ENCODE measurements around the gene RPIA. TPM values are rescaled to one million over a fixed set of nuclear protein-coding genes. Genes with fewer than 3 reads are reported as not detected.
"Not testable (repeated sequence)": the region's sequence is repeated elsewhere in the genome, so short reads cannot be mapped to it uniquely, and the experiment has no call there.

RPIA gene
- total RNA-seq, 2 donors from 2014 or later, result 48.0 to 51.0 TPM

DNA sequence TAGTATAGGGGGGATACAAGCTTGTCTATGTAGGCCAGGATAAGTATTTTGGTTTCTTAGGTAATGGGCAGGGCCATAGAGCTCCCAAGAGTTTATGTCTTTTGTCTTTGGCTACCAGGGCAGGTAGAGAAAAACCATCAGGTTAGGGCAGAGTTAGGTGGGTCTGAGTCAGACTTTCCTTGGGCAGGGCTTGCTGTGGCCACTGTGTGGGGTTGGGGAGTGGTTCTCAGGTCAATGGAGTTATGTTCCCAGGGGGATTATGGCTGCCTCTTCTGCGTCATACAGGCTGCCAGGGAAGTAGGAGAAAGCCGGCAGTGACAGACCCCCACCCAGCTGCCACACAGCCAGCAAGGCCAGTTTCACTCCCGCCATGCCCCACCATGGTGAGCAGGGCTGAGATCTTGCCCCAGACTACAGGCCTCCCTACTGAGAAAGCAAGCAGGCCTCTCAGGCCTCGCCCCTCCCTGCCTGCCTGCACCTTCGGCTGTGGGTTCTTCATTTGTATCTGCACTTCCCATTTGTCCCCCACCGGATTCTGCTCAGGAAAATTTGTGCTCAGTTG is 55.5 kb downstream of the RPIA start:
- Mint-ChIP-seq H3K9me3 (peaks cover 13 to 20% of the 10 kb centered on the region in 2 donors), H3K36me3 (peaks cover 71 to 88% of the 10 kb centered on the region in 2 donors), H3K27ac (peak overlapping the region in 1 of 2 donors; percentile 66)
- ATAC-seq (no peak), DNase-seq (ENCODE audit: low spot score in 2 of 2) (no peak)

DNA sequence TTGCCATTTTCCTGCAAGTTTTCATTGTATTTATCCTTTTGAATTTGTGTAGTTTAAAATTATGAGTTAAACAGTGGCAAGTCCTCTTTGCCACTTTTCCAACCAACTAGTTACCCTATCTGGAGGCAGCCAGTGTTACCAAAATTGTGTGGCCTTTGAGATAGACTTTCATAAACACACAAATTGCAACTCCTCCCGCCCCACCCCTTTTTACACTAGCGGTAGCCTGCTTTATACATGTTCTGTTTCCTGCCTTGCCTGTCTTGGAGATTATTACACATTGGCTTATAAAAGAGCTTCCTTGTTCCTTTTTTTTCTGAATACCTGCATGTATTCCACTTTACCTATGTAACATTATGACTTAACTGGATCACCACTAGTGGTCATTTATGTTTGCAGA is 56.5 kb downstream of the RPIA start:
- Mint-ChIP-seq H3K9me3 (peaks cover 13 to 20% of the 10 kb centered on the region in 2 donors), H3K27ac (peak overlapping the region in 1 of 2 donors; percentile 53), H3K36me3 (peaks cover 66 to 88% of the 10 kb centered on the region in 2 donors)
- DNase-seq (ENCODE audit: low spot score in 2 of 2) (no peak), ATAC-seq (no peak)

DNA sequence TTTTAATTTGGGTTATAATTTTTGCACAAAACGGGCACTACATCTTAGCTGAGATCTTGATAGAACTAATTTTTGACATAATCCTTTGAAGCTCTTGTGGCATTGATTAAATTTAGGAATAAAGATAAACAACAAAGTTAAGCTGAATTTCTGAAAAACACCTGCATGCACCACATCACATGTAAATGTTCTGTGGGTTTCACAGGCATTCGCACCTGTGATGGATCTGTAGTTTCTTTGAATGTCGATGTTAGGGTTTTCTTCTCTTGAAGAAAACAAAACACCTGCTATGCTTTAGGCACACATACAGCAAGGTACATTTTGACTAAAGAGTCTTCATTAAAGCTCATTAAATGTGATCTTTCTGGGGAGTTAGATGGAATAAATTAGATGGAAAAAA is 60.3 kb downstream of the RPIA start:
- Mint-ChIP-seq H3K27ac (peak overlapping the region; percentile 16 to 67), H3K36me3 (peaks cover 37 to 85% of the 10 kb centered on the region in 2 donors), H3K9me3 (no peaks in the 10 kb centered on the region)
- DNase-seq (ENCODE audit: low spot score in 2 of 2) (no peak), ATAC-seq (no peak)

DNA sequence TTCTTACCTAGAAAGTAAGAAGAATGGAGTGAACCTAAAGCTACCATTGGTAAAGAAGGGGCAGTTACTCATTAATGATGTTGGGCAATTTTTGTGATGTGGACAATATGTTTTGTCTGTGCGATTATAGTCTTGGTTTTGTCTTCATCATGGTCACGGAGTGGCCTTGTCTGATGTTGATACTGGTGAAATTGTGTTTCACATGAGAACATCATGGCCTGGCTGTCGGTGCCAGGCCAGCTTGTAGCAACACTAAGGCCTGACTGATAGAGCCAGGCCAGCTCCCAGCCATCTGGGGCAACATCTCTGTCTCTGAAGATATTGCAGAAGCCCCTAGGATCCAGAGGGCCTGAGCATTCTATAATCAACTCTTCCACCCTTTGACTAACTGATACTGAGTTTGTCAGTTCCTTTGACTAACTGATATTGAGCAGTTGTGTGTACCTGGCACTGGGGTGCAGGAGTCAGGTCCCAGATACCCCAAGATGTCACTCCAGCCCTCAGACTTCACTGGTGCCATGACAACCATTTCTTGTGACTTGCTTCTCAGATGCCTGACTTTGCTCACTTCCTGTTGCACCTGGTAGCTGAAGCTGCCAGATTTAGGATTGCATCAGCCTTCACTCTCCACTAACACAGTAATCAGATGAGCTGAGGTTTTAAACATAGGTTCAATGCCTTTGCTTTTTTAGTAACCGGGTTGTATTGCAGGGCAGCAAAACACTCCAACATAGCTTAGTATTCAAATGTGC is 62.5 kb downstream of the RPIA start:
- Mint-ChIP-seq H3K9me3 (peaks cover 11 to 14% of the 10 kb centered on the region in 2 donors), H3K36me3 (peaks cover 37 to 89% of the 10 kb centered on the region in 2 donors), H3K27ac (peak overlapping the region; percentile 67 to 98)
- peak; percentile 84 to 93 for ATAC-seq
- DNase-seq (ENCODE audit: low spot score in 2 of 2), result no peak

DNA sequence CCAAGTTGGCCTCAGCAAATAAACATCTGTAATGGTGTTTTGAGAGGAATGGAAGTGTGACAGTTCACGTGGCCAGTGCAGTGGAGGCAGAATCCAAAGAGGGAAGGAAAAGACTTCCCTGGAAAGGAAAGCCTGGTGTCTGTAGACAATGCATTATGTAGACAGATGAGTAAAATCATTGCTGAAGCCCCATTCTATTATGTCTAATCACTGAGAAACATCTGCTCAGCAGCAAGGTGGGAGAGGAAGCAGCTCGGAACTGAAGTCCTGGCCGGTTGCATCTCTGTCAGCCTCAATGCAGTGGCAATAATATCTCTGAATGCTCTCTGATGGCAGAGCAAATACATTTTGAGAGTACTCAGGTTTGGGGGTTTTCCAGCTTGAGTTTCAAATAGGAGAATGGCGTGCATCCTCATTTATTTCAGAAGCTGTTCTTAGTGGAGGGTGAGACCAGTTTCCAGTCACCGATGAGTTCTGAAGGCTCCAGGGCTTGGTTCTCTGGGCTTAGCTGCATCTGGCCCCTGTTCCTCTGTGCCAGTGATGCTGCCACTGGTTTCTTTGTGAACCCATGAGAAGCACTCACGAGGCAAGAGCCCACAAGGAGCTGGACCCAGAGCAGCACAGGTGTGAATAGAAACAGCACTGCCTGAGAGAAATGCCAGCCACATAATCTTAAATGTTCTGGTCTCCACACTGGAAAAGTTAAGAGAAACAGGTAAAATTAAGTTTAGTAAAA is 63.3 kb downstream of the RPIA start:
- Mint-ChIP-seq H3K36me3 (peaks cover 36 to 87% of the 10 kb centered on the region in 2 donors), H3K9me3 (peaks cover 11 to 14% of the 10 kb centered on the region in 2 donors), H3K27ac (peak overlapping the region; percentile 67 to 98)
- ATAC-seq, result peak; percentile 15 to 30
- no peak for DNase-seq (ENCODE audit: low spot score in 2 of 2)

DNA sequence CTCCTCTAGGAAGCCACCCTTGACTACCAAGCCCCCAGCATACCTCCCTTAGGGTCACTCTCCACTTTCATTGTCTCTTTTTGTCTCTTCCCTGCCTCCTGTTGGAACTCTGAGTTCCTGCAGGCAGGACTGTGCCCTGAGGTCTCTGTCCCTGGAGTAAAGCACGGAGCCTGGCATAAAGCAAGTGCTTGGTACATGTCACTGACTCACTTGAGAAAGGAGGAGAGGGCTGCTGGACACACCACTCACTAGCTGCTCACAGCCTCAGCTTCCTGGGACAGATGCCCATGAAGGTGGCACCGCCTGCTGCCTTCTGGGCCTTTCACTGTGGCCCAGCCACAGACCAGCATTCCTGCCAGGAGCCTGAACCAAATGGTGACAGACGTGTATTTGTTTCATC is 64.4 kb downstream of the RPIA start:
- Mint-ChIP-seq H3K27ac (peak overlapping the region in 1 of 2 donors; percentile 84), H3K9me3 (peaks cover 14 to 19% of the 10 kb centered on the region in 2 donors), H3K36me3 (peaks cover 45 to 78% of the 10 kb centered on the region in 2 donors)
- no peak for DNase-seq (ENCODE audit: low spot score in 2 of 2)
- no peak for ATAC-seq

DNA sequence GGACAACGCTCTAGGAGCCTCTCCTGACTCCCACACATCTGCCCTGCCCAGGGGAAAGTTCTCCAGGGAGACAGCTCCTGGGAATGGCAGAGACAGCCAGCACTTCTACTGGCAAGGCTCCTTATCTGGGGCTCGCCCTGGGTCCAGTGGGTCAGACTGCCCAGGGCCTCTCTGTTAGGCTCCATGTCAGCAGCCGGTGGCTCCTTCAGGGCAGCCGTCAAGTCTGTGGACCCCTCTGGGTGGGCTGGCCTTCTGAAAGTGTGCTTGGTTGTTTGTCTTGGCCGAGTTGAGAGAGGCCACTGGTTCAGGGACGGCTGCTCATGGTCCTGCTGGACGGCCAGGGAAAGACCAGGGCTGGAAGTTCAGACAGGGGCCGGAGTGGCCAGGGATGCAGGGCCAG is 65.6 kb downstream of the RPIA start:
- H3K9me3 Mint-ChIP-seq, result peaks cover 14 to 19% of the 10 kb centered on the region in 2 donors
- no peak for ATAC-seq
- DNase-seq (ENCODE audit: low spot score in 2 of 2), result no peak
- no peak overlapping the region for H3K27ac Mint-ChIP-seq
- peaks cover 41 to 67% of the 10 kb centered on the region in 2 donors for H3K36me3 Mint-ChIP-seq

DNA sequence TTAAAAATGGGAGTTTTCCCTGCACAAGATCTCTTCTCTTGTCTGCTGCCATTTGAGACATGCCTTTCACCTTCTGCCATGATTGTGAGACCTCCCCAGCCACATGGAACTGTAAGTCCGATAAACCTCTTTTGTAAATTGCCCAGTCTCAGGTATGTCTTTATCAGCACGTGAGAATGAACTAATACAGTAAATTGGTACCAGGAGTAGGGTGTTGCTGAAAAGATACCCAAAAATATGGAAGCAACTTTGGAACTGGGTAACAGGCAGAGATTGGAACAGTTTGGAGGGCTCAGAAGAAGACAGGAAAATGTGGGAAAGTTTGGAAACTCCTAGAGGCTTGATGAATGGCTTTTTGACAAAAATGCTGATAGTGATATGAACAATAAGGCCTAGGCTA is 67.2 kb downstream of the RPIA start:
- not testable (repeated sequence) for ATAC-seq; DNase-seq (ENCODE audit: low spot score in 2 of 2); H3K27ac Mint-ChIP-seq
- Mint-ChIP-seq H3K9me3 (peaks cover 14 to 19% of the 10 kb centered on the region in 2 donors), H3K36me3 (peaks cover 36 to 50% of the 10 kb centered on the region in 2 donors)

DNA sequence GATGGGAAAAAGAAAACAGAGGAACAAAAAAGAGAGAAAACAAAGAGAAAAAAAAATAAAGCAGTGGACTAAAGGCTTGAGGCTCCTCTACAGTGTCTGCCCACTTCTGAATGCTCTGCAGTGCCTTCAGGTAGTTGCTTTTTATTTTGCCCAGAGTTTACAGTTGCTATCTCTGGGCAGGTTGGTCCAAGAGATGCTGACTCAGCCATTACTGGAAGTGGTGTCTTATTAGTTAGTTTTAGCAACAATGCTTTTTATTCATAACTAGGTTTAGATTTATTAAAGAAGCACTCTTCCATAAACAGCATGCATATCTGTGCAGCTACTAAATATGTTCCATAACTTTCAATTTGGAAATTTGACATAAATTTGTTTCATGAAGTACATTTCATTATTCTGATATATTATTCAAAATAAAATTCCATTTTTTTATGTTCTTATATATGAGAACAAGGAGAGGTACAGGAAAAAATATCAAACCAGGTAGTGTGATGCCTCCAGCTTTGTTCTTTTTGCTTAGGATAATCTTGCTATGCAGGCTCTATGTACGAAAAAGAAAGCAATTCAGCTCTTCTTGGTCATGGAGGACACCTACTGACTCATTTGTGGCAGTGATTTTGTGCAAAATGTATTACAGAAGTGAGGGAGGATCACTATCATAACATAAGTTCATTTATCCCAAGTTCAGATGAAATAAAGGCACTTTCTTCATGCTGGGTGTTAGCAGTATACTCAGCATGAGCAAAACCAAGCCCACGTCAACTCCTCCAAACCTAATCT is 69.5 kb downstream of the RPIA start:
- no peak for DNase-seq (ENCODE audit: low spot score in 2 of 2)
- Mint-ChIP-seq H3K36me3 (peaks cover 29 to 35% of the 10 kb centered on the region in 2 donors), H3K27ac (no peak overlapping the region), H3K9me3 (peaks cover 14 to 19% of the 10 kb centered on the region in 2 donors)
- ATAC-seq, result no peak

DNA sequence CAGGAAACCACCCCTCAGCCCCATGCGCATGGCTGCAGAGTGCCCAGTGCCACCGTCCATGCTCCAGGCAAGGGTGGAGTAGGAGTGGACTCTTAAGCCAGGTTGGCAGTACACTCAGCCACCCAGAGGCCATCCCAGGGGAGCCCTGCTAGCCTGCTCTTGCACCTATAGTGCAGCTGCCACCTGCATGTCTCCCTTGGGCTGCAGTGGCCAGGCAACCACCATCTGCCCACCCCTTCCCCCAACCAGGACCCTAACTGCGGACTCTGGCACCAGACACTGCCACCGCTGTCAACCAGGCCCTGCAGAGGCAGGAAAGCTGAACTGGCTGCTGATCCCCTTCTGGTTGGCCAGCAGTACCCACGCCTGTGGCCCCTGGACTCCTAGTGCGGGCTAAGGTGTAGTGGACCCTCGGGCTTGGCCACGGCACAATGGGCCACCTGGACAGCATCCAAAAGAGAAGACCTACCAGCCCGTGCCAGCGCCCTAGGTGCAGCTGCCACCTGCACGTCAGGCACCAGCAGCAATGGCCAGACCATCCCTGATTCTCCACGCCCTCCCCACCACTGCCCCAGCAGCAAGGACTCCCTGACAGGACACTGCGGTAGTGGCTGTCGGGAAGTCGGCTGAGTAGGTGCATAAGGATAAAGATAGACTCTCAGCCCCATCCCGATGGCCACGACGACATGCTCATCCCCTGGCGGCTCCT is 72.8 kb downstream of the RPIA start:
- Mint-ChIP-seq H3K36me3 (peaks cover 0 to 16% of the 10 kb centered on the region in 2 donors), H3K9me3 (peaks cover 0 to 8% of the 10 kb centered on the region in 2 donors), H3K27ac (no peak overlapping the region)
- DNase-seq (ENCODE audit: low spot score in 2 of 2), result no peak
- no peak for ATAC-seq

DNA sequence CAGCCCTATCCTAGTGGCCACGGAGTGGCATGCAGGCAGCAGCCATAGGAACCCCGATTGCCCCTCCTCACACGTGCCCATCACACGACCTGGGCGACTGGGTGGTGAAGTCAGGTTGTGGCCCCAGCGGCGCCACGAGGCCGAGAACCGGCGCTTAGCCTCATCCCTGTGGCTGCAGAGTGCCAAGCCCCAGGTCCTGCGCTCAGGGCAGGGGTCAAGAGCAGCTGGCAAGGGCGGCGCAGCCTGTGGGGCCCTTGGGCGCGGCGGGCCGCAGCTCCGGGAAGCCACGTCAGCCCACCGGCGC is 73.3 kb downstream of the RPIA start:
- DNase-seq (ENCODE audit: low spot score in 2 of 2), result no peak
- H3K36me3 Mint-ChIP-seq, result peaks cover 0 to 15% of the 10 kb centered on the region in 2 donors
- no peak for ATAC-seq
- H3K9me3 Mint-ChIP-seq, result peaks cover 0 to 8% of the 10 kb centered on the region in 2 donors
- H3K27ac Mint-ChIP-seq, result no peak overlapping the region

DNA sequence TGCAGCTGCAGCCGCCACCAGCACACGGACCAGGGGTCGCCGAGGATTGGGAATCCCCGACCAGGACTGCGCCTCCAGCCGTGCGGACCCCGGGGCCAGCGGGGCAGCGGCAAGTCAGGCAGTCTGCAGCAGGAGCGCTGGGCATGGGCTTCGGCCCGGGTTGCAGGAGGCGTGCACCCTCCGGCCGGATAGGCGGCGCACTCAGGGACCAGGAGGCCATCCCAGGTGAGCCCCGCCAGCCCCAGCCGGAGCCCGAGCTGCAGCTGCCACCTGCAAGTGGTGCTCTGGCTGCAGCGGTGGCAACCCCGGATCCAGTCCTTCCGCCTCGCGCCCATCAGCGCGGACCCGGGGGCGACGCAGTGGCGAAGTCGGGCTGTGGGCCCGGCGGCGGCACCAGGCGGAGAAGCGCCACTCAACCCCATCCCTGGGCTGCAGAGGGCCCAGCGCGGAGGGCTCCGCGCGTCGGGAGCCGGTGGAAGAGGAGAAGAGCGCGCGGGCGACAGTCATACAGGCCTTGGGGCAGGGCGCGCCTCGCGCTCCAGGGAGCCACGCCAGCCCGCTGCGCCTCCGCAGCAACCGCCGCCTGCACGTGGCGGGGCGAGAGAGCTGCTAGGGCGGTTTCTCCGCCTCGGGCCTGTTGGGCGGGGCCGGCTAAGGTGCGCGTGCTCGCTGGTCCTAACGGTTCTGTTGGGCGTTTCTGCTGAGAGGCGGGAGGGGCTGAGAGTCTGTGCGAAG is 73.8 kb downstream of the RPIA start:
- ATAC-seq (peak; percentile 67 to 86), DNase-seq (ENCODE audit: low spot score in 2 of 2) (peak in 1 of 2 donors; percentile 55)
- peaks cover 0 to 11% of the 10 kb centered on the region in 2 donors for H3K36me3 Mint-ChIP-seq
- peaks cover 0 to 4% of the 10 kb centered on the region in 2 donors for H3K9me3 Mint-ChIP-seq
- H3K27ac Mint-ChIP-seq, result peak overlapping the region in 1 of 2 donors; percentile 44

DNA sequence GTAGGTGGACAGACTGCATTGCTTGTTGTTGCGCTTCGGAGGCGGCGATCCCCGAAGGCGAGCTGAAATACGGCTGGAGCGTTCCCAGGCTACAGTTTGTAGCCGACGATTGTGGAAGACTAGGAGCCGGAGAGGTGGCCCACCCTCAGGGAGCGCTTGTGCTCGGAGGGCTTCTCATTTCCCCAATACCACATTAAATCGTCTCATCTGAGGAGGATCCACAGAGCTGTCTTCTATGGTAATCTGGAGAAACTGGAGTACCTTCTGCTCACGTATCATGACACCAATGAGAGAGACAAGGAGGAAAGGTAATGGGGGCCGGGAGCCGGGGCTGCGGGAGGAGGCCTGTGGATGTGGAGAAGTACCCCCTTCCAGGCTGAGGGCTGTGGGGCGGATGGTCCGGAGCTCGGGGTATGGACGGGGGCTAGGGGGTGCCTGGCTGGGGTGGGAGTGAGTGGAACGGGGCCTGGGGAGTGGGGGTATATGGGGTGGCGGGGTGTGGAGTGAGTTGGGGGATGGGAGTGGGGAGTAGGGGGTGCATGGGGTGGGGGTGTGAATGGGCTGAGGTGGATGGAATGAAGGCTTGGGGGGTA is 74.5 kb downstream of the RPIA start:
- not testable (repeated sequence) for DNase-seq (ENCODE audit: low spot score in 2 of 2); H3K36me3 Mint-ChIP-seq; H3K9me3 Mint-ChIP-seq
- ATAC-seq, result peak in 1 of 2 donors; percentile 55
- peak overlapping the region in 1 of 2 donors; percentile 44 for H3K27ac Mint-ChIP-seq

DNA sequence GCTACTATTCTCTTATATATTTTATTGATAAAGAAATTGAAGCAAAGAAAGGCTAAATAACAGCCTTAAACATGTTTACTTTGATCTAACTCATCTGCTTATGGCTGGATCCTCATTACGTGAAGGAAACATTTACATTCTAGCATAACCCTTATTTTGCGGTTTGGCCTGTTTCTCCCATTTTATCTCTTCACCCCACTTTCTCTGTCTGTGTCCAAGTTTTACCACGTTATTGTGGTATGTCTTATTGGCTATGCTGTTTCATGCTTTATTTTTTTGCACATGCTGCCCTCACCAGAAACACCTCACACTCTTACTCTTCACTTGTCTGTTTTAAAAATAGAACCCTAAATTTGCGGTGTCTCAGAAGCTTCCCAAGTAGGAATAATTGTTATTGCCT is 78.5 kb downstream of the RPIA start:
- Mint-ChIP-seq H3K27ac (no peak overlapping the region), H3K36me3 (peaks cover 0 to 6% of the 10 kb centered on the region in 2 donors), H3K9me3 (peaks cover 0 to 5% of the 10 kb centered on the region in 2 donors)
- no peak for ATAC-seq
- DNase-seq (ENCODE audit: low spot score in 2 of 2), result no peak

Measured in activated naive CD4-positive, alpha-beta T cell treated with anti-CD3 and anti-CD28 coated beads, Interleukin-2, amount 50 U/mL, for 72 hours (primary cell).